ENCODE data around the gene DPCD. TPM values are rescaled to one million over a fixed set of nuclear protein-coding genes. Genes with fewer than 3 reads are reported as not detected.
"Not testable (repeated sequence)": the region's sequence is repeated elsewhere in the genome, so short reads cannot be mapped to it uniquely, and the experiment has no call there.

DPCD gene
- total RNA-seq, 4 donors from 2014 or later = 13.8 to 24.2 (median 18.1) TPM

DNA sequence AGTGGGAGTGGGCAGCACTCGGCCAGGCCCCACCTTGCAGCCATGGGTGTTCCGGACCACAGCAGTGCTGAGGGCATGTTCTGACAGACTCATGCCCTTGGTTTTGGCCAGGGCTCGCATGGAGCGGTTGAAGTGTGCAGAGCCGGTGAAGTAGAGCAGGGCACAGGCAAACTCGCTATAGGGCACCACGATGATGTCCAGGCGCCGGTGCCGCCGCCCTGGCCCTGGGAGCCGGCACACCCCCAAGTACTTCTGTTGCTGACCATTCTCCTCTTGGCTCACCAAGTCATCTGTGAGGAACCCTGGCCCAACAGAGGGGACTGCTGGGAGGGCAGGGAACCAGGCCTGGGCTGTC lies 8.6 kb upstream of the DPCD start:
- H3K4me1 ChIP-seq = no peaks in the 10 kb centered on the region
- H3K27ac ChIP-seq (replicated peaks in 1 of 4) = no peak overlapping the region
- TF ChIP-seq POLR2AphosphoS5 (IDR thresholded peaks at IDR 0.05) (no peak), EP300 (IDR thresholded peaks at IDR 0.05) (no peak), POLR2A (IDR thresholded peaks at IDR 0.05; ENCODE audit: low read depth) (no peak)
- TF ChIP-seq, protein P1, sequence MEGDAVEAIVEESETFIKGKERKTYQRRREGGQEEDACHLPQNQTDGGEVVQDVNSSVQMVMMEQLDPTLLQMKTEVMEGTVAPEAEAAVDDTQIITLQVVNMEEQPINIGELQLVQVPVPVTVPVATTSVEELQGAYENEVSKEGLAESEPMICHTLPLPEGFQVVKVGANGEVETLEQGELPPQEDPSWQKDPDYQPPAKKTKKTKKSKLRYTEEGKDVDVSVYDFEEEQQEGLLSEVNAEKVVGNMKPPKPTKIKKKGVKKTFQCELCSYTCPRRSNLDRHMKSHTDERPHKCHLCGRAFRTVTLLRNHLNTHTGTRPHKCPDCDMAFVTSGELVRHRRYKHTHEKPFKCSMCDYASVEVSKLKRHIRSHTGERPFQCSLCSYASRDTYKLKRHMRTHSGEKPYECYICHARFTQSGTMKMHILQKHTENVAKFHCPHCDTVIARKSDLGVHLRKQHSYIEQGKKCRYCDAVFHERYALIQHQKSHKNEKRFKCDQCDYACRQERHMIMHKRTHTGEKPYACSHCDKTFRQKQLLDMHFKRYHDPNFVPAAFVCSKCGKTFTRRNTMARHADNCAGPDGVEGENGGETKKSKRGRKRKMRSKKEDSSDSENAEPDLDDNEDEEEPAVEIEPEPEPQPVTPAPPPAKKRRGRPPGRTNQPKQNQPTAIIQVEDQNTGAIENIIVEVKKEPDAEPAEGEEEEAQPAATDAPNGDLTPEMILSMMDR (IDR thresholded peaks at IDR 0.05) = no peak
- no peaks in the 10 kb centered on the region for H3K27me3 ChIP-seq
- no peak for DNase-seq (ENCODE audit: extremely low spot score)
- no peaks in the 10 kb centered on the region for H3K9me3 ChIP-seq
- peaks cover 34 to 85% (median 67%) of the 10 kb centered on the region in 4 donors for H3K36me3 ChIP-seq
- WGBS = 98% methylated on average over 10 of the region's 12 CpGs
- intact Hi-C loops (cut with DNase I) = no loop called here
- no peak overlapping the region for H3K4me3 ChIP-seq

DNA sequence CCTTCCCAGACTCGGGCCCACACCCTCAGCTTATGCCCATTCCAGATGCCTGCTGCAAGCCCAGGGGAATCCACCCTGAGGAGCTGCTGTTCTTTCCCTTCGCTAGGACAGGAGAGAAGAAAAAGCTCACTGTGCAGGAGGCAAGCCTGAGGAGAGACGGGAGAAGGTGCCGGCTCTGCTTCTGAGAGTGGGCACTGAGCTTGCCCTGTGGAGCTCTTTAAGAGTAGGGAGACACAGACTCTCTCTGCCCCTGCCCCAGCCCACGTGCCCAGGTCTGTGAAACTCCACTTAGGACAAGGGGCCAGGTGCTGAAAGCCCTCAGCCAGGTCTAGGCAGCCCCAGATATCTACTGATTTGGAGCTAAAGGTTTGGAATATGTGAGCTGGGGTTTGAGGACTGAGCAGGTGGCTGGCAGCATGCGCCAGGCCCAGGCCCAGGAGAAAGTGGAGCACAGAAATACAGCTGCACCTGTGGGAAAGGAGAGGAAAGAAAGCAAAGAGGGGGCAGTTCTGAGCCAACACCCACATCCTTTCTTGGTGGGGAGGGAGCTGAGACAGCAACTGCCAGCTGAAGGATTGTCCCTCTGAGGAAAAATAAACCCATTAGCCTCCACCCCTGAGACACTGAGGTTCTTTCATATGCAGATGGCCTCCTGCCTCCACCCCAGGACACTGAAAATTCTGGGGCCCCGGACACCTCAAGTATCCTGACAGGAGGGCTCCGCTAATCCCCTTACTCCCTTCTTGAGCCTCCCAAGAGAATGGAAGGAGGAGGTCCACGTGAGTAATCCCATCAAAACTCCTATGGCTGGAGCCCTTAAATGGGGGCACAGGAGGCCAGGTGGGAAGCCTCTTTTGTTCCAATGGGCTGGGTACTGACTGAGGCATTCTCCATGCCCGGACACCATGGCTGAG lies 7.4 kb upstream of the DPCD start:
- Histone ChIP-seq H3K36me3 (peaks cover 40 to 95% (median 76%) of the 10 kb centered on the region in 4 donors), H3K27ac (replicated peaks in 1 of 4) (no peak overlapping the region), H3K4me3 (no peak overlapping the region), H3K27me3 (no peaks in the 10 kb centered on the region), H3K9me3 (no peaks in the 10 kb centered on the region), H3K4me1 (no peaks in the 10 kb centered on the region)
- TF ChIP-seq EP300 (IDR thresholded peaks at IDR 0.05) (no peak), POLR2A (IDR thresholded peaks at IDR 0.05; ENCODE audit: low read depth) (no peak), POLR2AphosphoS5 (IDR thresholded peaks at IDR 0.05) (no peak)
- TF ChIP-seq, protein P1 (IDR thresholded peaks at IDR 0.05) = no peak
- WGBS = 89% methylated on average over 7 of the region's 10 CpGs
- intact Hi-C loops (cut with DNase I) = no loop called here
- no peak for DNase-seq (ENCODE audit: extremely low spot score)

DNA sequence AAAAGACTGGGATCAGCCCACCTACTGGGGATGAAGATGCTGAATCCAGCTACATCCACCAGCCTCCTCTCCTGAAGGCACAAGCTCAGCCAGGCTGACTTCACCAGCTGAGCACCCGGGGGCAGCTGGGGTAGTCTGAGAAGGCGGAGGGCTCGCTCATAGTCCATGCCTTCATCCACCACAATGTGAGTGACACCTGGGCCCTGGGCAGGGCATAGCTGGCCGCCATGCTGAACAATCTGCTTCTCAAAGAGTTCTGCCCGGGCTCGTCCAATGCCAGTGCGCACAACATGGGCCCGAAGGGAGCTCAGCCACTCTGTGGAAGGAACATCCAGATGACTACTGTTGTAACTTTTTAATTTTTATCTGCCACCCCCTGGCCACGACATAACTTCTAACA lies 2.3 kb upstream of the DPCD start:
- WGBS = 92% methylated on average over 5 of the region's 9 CpGs
- no peak for DNase-seq (ENCODE audit: extremely low spot score)
- no peak overlapping the region for H3K27ac ChIP-seq (replicated peaks in 1 of 4)
- intact Hi-C loops (cut with DNase I) = no loop called here
- no peaks in the 10 kb centered on the region for H3K9me3 ChIP-seq
- H3K4me3 ChIP-seq = no peak overlapping the region
- peaks cover 18 to 33% (median 23%) of the 10 kb centered on the region in 4 donors for H3K4me1 ChIP-seq
- H3K36me3 ChIP-seq = peaks cover 16 to 51% (median 41%) of the 10 kb centered on the region in 4 donors
- TF ChIP-seq EP300 (IDR thresholded peaks at IDR 0.05) (no peak), POLR2A (IDR thresholded peaks at IDR 0.05; ENCODE audit: low read depth) (no peak), POLR2AphosphoS5 (IDR thresholded peaks at IDR 0.05) (no peak)
- TF ChIP-seq, protein P1 (IDR thresholded peaks at IDR 0.05) = no peak
- H3K27me3 ChIP-seq = no peaks in the 10 kb centered on the region

DNA sequence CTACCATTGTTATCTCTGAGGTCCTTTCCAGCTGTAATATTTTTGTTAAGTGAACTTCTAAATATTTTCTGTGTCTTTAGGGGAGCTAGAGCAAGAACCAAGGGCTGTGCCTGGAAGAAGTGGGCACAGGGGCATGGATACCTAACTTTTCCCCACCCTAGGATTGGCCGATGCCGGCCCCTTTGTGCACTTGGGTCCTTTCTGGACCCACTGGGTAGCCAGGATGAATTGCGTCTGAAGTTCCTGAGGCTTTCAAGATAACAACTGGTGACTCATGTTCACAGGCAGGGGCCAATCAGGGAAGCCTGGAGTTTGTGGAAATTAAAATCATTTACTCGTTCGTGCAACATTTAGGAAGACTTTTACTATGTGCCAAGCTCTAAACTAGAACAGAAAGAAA lies 758 bp downstream of the DPCD start:
- H3K4me3 ChIP-seq = peak overlapping the region; percentile 85 to 90 (median 88)
- no peak for DNase-seq (ENCODE audit: extremely low spot score)
- peaks cover 6 to 21% (median 13%) of the 10 kb centered on the region in 4 donors for H3K36me3 ChIP-seq
- TF ChIP-seq POLR2A (IDR thresholded peaks at IDR 0.05; ENCODE audit: low read depth) = no peak
- TF ChIP-seq POLR2AphosphoS5 (IDR thresholded peaks at IDR 0.05) = no peak
- no peak for TF ChIP-seq EP300 (IDR thresholded peaks at IDR 0.05)
- TF ChIP-seq, protein P1 (IDR thresholded peaks at IDR 0.05) = no peak
- no peak overlapping the region for H3K27ac ChIP-seq (replicated peaks in 1 of 4)
- intact Hi-C loops (cut with DNase I) = no loop called here
- no peaks in the 10 kb centered on the region for H3K27me3 ChIP-seq
- peaks cover 18 to 33% (median 23%) of the 10 kb centered on the region in 4 donors for H3K4me1 ChIP-seq
- 74% methylated on average over 5 of the region's 5 CpGs for WGBS
- no peaks in the 10 kb centered on the region for H3K9me3 ChIP-seq

DNA sequence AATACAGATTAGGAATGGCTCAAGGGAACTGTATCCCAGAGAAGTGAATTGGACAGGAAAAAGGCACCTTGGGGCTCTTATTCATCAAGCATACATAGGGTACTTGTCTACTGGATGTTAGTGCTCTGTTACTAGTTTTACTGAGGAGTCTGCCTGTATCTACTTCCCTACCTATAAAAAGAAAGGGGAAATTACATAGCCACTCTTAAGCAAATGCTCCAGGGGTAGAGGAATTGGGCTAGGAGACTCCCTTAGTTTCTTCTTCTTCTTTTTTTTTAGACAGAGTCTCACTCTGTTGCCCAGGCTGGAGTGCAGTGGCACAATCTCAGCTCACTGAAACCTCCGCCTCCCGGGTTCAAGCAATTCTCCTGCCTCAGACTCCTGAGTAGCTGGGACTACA lies 5.2 kb downstream of the DPCD start:
- H3K9me3 ChIP-seq; H3K27ac ChIP-seq (replicated peaks in 1 of 4); intact Hi-C loops (cut with DNase I); H3K4me3 ChIP-seq; DNase-seq (ENCODE audit: extremely low spot score); H3K36me3 ChIP-seq; H3K27me3 ChIP-seq: not testable (repeated sequence)
- H3K4me1 ChIP-seq = peaks cover 7 to 14% (median 9%) of the 10 kb centered on the region in 4 donors
- WGBS = 82% methylated on average over 2 of the region's 2 CpGs
